Measurements from ENCODE around the gene RNGTT. TPM values are rescaled to one million over a fixed set of nuclear protein-coding genes. Genes with fewer than 3 reads are reported as not detected.

RNGTT gene
- total RNA-seq, 2 experiments from 2014 or later = 22.1 to 22.2 TPM

- Mint-ChIP-seq H3K36me3 (ENCODE audit: low read depth) (no peaks in the 10 kb centered on the region), H3K4me1 (ENCODE audit: low read depth) (peaks cover 9% of the 10 kb centered on the region), H3K4me3 (no peak overlapping the region), H3K27me3 (no peaks in the 10 kb centered on the region), H3K9me3 (no peaks in the 10 kb centered on the region), H3K27ac (no peak overlapping the region)
- ChIA-PET POLR2A (no interaction called here), CTCF (no interaction called here)
- TF ChIP-seq, protein P1, sequence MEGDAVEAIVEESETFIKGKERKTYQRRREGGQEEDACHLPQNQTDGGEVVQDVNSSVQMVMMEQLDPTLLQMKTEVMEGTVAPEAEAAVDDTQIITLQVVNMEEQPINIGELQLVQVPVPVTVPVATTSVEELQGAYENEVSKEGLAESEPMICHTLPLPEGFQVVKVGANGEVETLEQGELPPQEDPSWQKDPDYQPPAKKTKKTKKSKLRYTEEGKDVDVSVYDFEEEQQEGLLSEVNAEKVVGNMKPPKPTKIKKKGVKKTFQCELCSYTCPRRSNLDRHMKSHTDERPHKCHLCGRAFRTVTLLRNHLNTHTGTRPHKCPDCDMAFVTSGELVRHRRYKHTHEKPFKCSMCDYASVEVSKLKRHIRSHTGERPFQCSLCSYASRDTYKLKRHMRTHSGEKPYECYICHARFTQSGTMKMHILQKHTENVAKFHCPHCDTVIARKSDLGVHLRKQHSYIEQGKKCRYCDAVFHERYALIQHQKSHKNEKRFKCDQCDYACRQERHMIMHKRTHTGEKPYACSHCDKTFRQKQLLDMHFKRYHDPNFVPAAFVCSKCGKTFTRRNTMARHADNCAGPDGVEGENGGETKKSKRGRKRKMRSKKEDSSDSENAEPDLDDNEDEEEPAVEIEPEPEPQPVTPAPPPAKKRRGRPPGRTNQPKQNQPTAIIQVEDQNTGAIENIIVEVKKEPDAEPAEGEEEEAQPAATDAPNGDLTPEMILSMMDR (IDR thresholded peaks at IDR 0.05) = no peak
- intact Hi-C loops (cut with micrococcal nuclease) = no loop called here
- DNase-seq (no peak), ATAC-seq (no peak)
Measured at GRCh38 chr6:88631830-88632229, 331.6 kb downstream of the RNGTT start.

GRCh38 chr6:88629838-88630494 is 333.5 kb downstream of the RNGTT start:
- Mint-ChIP-seq H3K27ac (no peak overlapping the region), H3K27me3 (no peaks in the 10 kb centered on the region), H3K4me1 (ENCODE audit: low read depth) (peaks cover 9% of the 10 kb centered on the region), H3K36me3 (ENCODE audit: low read depth) (no peaks in the 10 kb centered on the region), H3K9me3 (no peaks in the 10 kb centered on the region), H3K4me3 (no peak overlapping the region)
- DNase-seq (peak; percentile 50), ATAC-seq (peak; percentile 60)
- TF ChIP-seq, protein P1 (IDR thresholded peaks at IDR 0.05) = no peak
- intact Hi-C loops (cut with micrococcal nuclease) = no loop called here
- POLR2A ChIA-PET = interaction anchor here (0.6 kb wide), 1 partner anchor 187 kb away, joined by 3 read pairs; no protein-coding TSS in a partner anchor
- CTCF ChIA-PET = interaction anchor here (1.3 kb wide), 1 partner anchor 151 kb away, joined by 4 read pairs; no protein-coding TSS in a partner anchor

DNA sequence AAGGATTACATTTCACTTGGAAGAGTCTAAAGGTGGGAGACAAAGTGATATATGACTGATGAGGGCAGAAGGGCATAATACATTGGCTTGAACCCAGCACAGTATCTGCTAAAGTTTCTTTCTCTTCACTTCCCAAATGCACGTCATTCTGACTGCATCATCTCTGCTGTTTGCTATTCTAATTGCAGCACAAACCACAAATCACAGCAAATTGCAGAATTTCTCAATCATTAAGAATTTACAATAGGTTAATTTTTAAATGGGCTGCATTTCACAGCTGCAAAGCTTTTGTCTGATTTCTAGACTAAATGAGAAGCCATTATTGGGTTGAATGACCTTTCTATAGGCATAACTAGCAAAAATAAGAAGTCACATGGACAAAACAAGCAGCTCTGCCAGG is 337.0 kb downstream of the RNGTT start:
- no peaks in the 10 kb centered on the region for H3K9me3 Mint-ChIP-seq
- ATAC-seq (no peak), DNase-seq (no peak)
- H3K27ac Mint-ChIP-seq = no peak overlapping the region
- TF ChIP-seq, protein P1 (IDR thresholded peaks at IDR 0.05) = no peak
- intact Hi-C loops (cut with micrococcal nuclease) = no loop called here
- no peaks in the 10 kb centered on the region for H3K27me3 Mint-ChIP-seq
- POLR2A ChIA-PET = no interaction called here
- H3K36me3 Mint-ChIP-seq (ENCODE audit: low read depth) = no peaks in the 10 kb centered on the region
- no peak overlapping the region for H3K4me3 Mint-ChIP-seq
- H3K4me1 Mint-ChIP-seq (ENCODE audit: low read depth) = peaks cover 9% of the 10 kb centered on the region
- CTCF ChIA-PET = no interaction called here

- H3K4me3 Mint-ChIP-seq = no peak overlapping the region
- H3K27ac Mint-ChIP-seq = no peak overlapping the region
- no peaks in the 10 kb centered on the region for H3K36me3 Mint-ChIP-seq (ENCODE audit: low read depth)
- POLR2A ChIA-PET = no interaction called here
- no peaks in the 10 kb centered on the region for H3K4me1 Mint-ChIP-seq (ENCODE audit: low read depth)
- CTCF ChIA-PET = no interaction called here
- H3K9me3 Mint-ChIP-seq = no peaks in the 10 kb centered on the region
- TF ChIP-seq, protein P1 (IDR thresholded peaks at IDR 0.05) = no peak
- intact Hi-C loops (cut with micrococcal nuclease) = no loop called here
- H3K27me3 Mint-ChIP-seq = no peaks in the 10 kb centered on the region
- ATAC-seq (no peak), DNase-seq (no peak)
Measured at GRCh38 chr6:88623531-88623930, 339.9 kb downstream of the RNGTT start.

- Mint-ChIP-seq H3K27ac (no peak overlapping the region), H3K36me3 (ENCODE audit: low read depth) (peaks cover 13% of the 10 kb centered on the region), H3K27me3 (no peaks in the 10 kb centered on the region), H3K9me3 (no peaks in the 10 kb centered on the region), H3K4me3 (no peak overlapping the region), H3K4me1 (ENCODE audit: low read depth) (no peaks in the 10 kb centered on the region)
- POLR2A ChIA-PET = no interaction called here
- intact Hi-C loops (cut with micrococcal nuclease) = no loop called here
- DNase-seq (no peak), ATAC-seq (no peak)
- TF ChIP-seq, protein P1 (IDR thresholded peaks at IDR 0.05) = no peak
- CTCF ChIA-PET = no interaction called here
Measured at GRCh38 chr6:88619951-88620350, 343.5 kb downstream of the RNGTT start.

Measured in activated CD8-positive, alpha-beta T cell treated with anti-CD3 and anti-CD28 coated beads for 36 hours (primary cell).